HG03469 (cell line): Measurements from ENCODE around the gene CNRIP1.
"Not testable (repeated sequence)": the region's sequence is repeated elsewhere in the genome, so short reads cannot be mapped to it uniquely, and the experiment has no call there.

ENCODE experiments used
- ATAC-seq: cut with Tn5 transposase; IDR thresholded peaks from one replicate; pipeline ENCODE4 v1.9.1; 2021; ENCODE audit warnings: mild to moderate bottlenecking, moderate library complexity, moderate number of reproducible peaks; ENCODE audit not compliant: unreplicated experiment

CNRIP1 gene

GRCh38 chr2:68319398-68320117, at the start of gene CNRIP1:
Gene CNRIP1, minus strand, starts transcription at chr2:68319949. Its CDS starts 549 bp downstream, at chr2:68319400.
- no peak for ATAC-seq

GRCh38 chr2:68369337-68369734, 49.6 kb upstream of the CNRIP1 start:
- no peak for ATAC-seq

GRCh38 chr2:68368654-68369336, 49.0 kb upstream of the CNRIP1 start:
- ATAC-seq, result no peak

- no peak for ATAC-seq
Measured at GRCh38 chr2:68367953-68368653, 48.4 kb upstream of the CNRIP1 start.

- peak; percentile 39 for ATAC-seq
Measured at GRCh38 chr2:68366083-68366560, 46.4 kb upstream of the CNRIP1 start.

DNA sequence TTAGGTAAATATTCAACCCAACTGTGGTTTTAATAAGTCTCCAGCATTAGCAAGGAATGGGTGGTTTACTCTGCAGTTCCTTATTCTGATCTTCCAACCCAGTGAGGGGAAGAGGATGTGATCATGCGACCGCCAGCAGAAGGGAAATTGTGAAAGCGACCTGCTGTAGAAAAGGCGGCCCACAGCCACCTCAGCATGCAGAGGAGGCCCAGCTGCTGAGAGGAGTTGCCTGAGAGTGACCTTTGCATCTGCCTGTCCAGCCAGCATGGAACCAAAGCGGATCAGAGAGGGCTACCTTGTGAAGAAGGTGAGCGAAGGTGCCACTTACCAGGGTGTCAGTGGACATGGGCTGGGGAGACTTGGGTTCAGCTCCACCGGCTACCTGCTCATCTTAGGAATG, 45.3 kb upstream of the CNRIP1 start, which contains the start of gene PLEK:
Gene PLEK, plus strand, starts transcription at position 196 of the 400 bp plus-strand sequence. Its CDS starts 70 bp downstream, at position 266.
- peak; percentile 33 for ATAC-seq

GRCh38 chr2:68363721-68364120, 44.0 kb upstream of the CNRIP1 start:
- ATAC-seq, result no peak

- ATAC-seq, result no peak
Measured at GRCh38 chr2:68362749-68363148, 43.0 kb upstream of the CNRIP1 start.

GRCh38 chr2:68362069-68362468, 42.3 kb upstream of the CNRIP1 start:
- no peak for ATAC-seq

DNA sequence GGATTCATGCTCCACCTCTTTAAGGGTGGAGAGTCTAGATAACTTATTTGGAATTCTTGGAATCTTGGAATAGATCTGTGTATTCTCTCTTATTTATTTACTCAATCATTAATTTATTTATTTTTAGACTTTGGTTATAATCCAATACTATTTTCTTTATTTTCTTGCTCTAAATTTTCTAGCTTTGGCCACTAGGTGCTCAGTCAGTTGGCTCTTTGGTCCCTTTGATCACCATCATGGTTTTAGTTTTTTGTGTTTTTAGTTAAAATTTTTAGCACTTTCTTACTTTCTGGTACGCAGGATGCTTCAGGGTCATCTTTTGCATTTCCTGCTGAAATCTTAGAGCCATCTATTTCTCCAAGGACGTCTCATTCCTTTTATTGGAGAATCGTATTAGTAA, 40.1 kb upstream of the CNRIP1 start:
- no peak for ATAC-seq

DNA sequence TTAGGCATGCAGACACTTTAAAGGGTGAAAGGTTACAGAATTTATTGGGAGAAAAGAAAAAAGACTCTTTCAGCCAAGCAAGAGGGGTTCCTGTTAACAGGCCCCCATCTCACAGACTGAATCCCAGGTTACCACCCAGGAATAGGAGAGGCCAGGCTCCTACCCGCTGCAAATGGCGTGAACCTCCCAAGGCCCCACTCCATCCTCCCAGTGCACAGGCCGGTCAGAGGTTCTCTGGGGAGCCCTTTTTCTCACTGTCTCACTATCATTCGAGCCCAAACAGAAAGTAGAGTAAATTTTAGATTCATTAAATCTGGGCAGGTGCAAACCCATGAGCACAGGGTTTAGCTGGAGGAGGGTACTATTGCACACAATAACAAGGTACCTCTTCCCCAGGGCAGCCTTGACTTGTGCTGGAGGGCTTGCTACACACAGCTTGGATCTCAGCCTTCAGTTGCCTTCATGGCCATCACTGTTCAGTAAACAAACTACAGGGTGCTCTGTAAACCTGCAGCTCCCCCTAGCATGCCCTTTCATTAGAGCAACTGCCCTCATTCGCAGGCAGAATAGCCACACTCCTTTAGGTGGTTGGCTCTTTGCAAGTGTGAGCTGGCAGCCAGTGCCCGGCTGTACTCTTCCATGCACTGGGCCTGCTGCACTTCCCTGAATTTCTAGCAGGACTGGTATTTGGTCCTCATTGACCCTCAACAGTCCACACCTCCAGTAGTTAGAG, 38.0 kb upstream of the CNRIP1 start:
- ATAC-seq, result peak; percentile 63

DNA sequence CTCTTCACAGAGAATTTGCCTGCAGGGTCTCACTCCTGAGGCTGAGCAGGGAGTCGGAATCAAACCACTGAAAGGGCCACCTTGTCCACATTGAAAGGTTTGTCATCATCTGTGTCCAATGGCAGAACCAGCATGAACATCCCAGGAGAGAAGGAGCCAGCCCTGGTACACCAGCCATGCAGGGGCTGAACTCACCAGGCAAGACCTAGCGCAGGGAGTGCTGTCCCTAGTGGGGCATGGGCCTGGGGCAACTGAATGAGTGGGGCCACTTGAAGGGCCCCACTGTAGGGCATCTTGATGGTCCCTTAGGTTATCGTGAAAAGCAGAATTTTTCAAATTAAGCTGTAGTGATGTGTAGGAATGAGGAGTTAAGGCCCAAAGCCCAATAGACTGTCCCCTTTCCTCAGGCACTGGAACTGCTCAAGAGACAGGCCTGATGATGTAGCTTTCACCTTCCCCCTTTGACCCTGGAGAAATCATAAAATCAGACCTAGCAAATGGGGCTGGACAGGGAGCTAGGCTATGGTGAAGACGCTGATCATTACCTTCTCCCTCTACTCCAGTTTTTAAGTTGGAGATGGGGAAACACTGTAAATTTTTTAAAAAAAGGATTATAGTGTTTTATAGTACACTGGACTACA, 37.0 kb upstream of the CNRIP1 start:
- ATAC-seq, result no peak

DNA sequence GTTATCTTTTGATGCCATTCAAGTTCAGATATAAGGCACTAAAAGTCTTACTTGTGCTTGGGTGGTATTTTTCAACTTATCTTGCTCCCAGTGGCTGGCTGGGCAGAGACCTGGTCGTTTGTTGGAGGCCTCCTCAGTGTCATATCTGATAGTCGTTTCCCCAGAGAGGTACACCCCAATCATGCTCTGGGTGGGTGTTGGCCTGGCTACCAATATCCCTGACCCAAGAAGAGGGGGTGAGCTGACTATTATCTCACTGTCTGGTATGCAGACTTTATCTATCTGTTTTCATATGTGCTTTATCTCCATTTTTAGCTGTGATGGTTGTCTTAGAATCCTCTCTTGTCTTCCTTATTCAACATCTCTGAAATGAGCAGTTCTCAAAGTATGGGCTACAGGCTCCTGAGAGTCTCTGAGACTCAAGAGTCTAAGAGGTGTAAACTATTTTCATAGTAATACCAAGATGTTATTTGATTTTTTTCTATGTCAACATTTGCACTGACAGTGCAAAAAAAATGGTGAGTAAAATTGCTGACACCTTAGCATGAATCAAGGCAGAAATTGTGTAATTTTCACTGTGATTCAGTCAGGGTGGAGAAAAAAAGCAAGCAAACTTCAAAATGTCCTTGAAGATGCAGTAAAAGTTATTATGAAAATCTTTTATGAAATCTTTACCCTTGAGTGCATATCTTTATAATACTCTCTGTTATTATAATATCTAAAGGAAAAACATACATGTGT, 33.1 kb upstream of the CNRIP1 start:
- ATAC-seq, result no peak

DNA sequence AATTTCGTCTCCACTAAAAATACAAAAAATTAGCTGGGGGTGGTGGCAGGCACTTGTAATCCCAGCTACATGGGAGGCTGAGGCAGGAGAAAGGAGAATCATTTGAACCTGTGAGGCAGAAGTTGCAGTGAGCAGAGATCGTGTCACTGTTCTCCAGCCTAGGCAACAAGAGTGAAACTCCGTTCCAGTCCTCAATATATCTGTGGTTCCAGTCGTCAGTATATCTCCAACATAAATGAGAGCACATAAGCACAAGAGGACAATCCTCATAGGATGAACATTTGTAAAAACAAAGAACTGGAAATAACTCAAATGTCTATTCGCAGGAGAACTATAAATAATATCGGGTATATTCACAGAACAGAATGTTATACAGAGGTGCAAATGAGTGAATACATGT, 32.2 kb upstream of the CNRIP1 start:
- ATAC-seq, result no peak

DNA sequence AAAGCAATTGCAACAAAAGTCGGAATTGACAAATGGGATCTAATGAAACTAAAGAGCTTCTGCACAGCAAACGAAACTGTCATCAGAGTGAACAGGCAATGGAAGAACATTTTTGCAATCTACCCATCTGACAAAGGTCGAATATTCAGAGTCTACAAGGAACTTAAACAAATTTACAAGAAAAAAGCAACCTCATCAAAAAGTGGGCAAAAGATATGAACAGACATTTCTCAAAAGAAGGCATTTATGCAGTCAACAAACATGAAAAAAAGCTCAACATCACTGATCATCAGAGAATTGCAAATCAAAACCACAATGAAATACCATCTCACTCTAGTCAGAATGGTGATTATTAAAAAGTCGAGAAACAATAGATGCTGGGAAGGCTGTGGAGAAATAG, 29.3 kb upstream of the CNRIP1 start:
- ATAC-seq, result not testable (repeated sequence)

GRCh38 chr2:68345129-68345875, 25.6 kb upstream of the CNRIP1 start:
- ATAC-seq, result no peak

DNA sequence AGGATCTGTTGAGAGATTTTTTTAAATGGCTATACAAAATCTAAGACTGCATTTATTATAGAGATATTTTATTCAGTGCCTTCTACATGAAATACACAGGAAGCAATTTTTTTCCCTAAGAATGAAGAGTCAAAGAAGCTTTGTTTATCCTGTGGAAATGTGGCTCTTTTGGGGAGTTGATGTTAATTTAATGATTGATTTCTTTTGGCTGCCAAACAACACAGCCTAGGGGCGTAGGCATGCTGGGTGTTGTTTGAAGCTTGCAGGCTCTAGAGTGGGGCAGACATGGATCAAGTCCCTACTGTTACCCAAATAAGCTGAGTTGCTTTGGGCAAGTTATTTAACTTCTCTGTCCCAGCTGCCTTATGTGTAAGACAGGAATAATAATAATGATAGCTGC, 24.3 kb upstream of the CNRIP1 start:
- no peak for ATAC-seq

GRCh38 chr2:68342470-68342869, 22.7 kb upstream of the CNRIP1 start:
- ATAC-seq, result no peak

DNA sequence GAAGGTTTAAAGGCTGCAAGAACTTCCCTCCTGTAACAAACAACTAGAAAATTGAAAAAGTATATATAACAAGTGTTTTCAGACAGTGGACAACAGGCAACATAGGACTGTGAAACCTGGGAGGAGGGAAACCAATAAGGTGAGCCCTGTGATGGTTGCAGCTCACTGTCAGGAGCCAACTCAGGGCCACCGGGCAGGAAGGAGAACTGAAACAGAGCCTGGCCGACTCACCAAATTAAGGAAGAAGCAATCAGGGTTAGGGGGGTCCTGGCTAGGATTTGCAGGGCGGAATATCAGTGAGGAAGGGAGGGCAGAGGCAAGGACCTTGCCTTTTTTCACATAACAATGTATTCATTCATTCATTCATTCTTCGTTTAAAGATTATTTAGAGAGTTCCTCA, 21.8 kb upstream of the CNRIP1 start:
- ATAC-seq, result no peak
